Esophagus (tissue), 2 donors: ENCODE results near the gene HBD. TPM values are rescaled to one million over a fixed set of nuclear protein-coding genes. Genes with fewer than 3 reads are reported as not detected.

Experiments used
- H3K27ac ChIP-seq, 2 donors: one replicate each; pipeline ENCODE4 v1.5.1; 2013; ENCODE audit warnings: low read depth in 2 of 2, mild to moderate bottlenecking in 2 of 2, inconsistent platforms in 1 of 2, low read length in 1 of 2, moderate library complexity in 1 of 2
- H3K27me3 ChIP-seq, 2 donors: one replicate each; pipeline ENCODE4 v1.6.1; 2013; ENCODE audit warnings: low read length in 2 of 2, control low read depth in 1 of 2, mild to moderate bottlenecking in 1 of 2; ENCODE audit not compliant: insufficient read depth in 2 of 2, control insufficient read depth in 1 of 2
- H3K36me3 ChIP-seq, 2 donors: one replicate each; pipeline ENCODE4 v1.6.1; 2013; ENCODE audit warnings: low read length in 1 of 2; ENCODE audit not compliant: control insufficient read depth in 2 of 2, insufficient read depth in 2 of 2
- H3K4me1 ChIP-seq, 2 donors: one replicate each; pipeline ENCODE4 v1.6.1; 2013; ENCODE audit warnings: low read length in 1 of 2; ENCODE audit not compliant: control insufficient read depth in 2 of 2, insufficient read depth in 2 of 2
- H3K4me3 ChIP-seq, 2 donors: one replicate each; pipeline ENCODE4 v1.5.1; 2013; ENCODE audit warnings: low read length in 2 of 2, mild to moderate bottlenecking in 2 of 2, low read depth in 1 of 2, moderate library complexity in 1 of 2
- H3K9me3 ChIP-seq, 2 donors: one replicate each; pipeline ENCODE4 v1.6.1; 2013; ENCODE audit warnings: mild to moderate bottlenecking in 2 of 2, low read depth in 1 of 2, low read length in 1 of 2, moderate library complexity in 1 of 2; ENCODE audit not compliant: control insufficient read depth in 2 of 2, insufficient read depth in 1 of 2
- WGBS, 2 donors: extraction: QIAGEN DNeasy Blood & Tissue Kit; methylation state at CpG; one replicate each; pipeline ENCODE4 v1.1.7; 2013; 5-methylcytosine and 5-hydroxymethylcytosine counted together
- polyA plus RNA-seq, 2 donors: library from polyadenylated mRNA; stranded (reverse); fragments of 200-250 nt; gene quantifications; one replicate each; pipeline ENCODE4 v1.2.3, GENCODE V29; 2013
- donor health status: healthy with polysubstance abuse.
- donor health status: Bipolar disorder and iron deficiency.

Gene HBD
- polyA plus RNA-seq, 2 donors, result not detected

DNA sequence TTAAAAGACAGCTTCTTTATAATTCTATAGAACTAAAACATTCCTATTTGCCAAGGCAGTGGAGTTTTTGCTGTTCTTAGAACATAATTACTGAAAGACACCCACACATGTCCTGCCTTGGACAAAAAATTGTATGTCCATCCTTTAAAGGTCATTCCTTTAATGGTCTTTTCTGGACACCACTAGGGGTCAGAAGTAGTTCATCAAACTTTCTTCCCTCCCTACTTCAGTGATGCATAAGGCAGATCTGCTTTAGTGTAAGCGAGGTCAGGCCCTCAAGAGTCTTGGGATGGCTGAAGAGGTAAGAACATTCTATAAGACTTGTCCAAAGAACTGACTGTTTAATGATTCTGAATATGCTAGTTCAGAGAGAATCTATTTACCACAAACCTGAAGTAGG is 29.5 kb downstream of the HBD start:
- Histone ChIP-seq H3K4me1 (no peaks in the 10 kb centered on the region), H3K27me3 (no peaks in the 10 kb centered on the region), H3K4me3 (no peak overlapping the region), H3K36me3 (no peaks in the 10 kb centered on the region), H3K27ac (no peak overlapping the region), H3K9me3 (no peaks in the 10 kb centered on the region)
- WGBS, 2 donors, result 15 to 34% methylated on average over 1 of the region's 1 CpG

DNA sequence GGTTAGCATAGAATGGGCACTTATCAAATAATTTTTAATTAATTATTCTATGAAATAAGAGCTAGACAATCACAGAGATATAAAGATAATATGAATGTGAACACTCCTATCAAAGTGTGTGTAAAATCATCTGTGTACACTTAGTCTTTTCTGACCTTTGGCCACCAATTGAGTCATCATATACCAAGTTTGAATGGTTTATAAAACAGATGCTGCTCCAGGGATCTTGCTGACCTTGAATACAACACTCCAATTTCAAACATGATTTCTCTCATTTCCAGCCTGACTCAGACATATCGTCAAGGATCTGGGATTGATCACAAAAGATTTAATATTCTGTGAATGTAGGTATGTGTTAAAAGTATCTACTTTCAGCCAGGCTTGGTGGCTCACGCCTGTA is 30.9 kb downstream of the HBD start:
- 76 to 88% methylated on average over 2 of the region's 2 CpGs for WGBS, 2 donors
- H3K36me3 ChIP-seq, result no peaks in the 10 kb centered on the region
- H3K27me3 ChIP-seq, result no peaks in the 10 kb centered on the region
- no peaks in the 10 kb centered on the region for H3K9me3 ChIP-seq
- H3K4me1 ChIP-seq, result no peaks in the 10 kb centered on the region
- no peak overlapping the region for H3K4me3 ChIP-seq
- no peak overlapping the region for H3K27ac ChIP-seq

DNA sequence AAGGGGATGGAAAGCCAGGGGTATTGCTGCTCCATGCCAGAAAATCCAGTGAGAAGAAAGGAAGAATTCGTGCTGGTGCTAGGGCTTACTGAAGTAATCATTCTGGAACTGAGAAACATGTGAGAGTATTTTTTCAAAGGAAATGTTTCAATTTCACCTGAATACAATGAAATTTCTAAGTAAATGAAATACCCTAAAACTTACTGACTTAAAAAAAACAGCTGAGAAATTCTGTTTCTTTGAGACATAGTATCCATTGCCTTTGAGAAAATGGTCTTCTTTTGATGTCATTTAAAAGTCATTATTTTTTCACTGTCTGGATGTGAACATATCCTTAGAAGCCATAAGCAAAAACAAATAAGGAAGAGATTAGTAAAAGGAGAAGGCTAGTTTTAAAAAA is 33.7 kb downstream of the HBD start, which contains the start of gene OR51V1:
Gene OR51V1 (minus strand): TSS at position 101 of the 400 bp plus-strand sequence. CDS start 0 bp downstream, at position 101.
- Histone ChIP-seq H3K9me3 (no peaks in the 10 kb centered on the region), H3K27me3 (no peaks in the 10 kb centered on the region), H3K4me1 (no peaks in the 10 kb centered on the region), H3K4me3 (no peak within 1 kb of the TSS), H3K27ac (no peak within 1 kb of the TSS), H3K36me3 (no peaks in the 10 kb centered on the region)
- WGBS, 2 donors, result 50 to 58% methylated on average over 1 of the region's 1 CpG

DNA sequence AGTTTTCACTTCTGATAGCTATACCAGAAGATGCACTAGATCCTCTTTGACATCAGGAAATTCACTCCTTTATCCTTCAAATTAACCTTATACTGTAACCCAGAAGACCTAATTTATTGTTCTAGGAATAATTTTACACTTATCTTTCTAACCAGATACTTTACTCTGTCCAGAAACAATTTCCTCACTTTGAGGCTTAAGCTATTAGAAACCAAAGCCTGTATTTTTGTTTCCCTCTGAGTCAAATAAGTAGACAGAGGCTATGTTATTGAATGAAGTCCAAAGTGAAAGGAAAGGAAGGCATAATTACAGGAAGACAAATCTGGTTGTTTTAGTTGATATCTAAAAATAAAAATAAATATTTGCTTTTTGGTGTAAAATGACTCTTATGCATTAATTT is 36.0 kb downstream of the HBD start:
- no peaks in the 10 kb centered on the region for H3K36me3 ChIP-seq
- H3K4me1 ChIP-seq, result no peaks in the 10 kb centered on the region
- no peak overlapping the region for H3K4me3 ChIP-seq
- H3K9me3 ChIP-seq, result peaks cover 0 to 3% of the 10 kb centered on the region in 2 donors
- no peaks in the 10 kb centered on the region for H3K27me3 ChIP-seq
- H3K27ac ChIP-seq, result no peak overlapping the region

DNA sequence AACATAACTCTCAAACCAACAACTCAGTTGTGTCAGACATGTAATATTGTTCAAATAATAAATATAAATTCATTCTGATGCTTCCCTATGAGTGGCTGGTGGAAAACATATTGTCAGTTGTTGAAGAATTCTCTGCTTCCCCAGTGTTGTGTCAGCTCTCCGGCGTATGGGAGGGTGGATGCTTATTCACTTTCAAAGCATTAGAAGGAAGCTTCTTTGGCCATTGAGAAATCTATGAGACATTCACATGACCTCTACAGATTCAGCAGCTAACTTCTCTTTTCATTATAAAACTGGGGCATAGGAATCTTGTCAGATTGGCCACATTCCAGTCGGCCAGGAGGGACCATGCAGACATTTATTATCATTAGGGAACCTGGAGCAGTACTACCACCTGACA is 36.7 kb downstream of the HBD start:
- H3K9me3 ChIP-seq, result peaks cover 0 to 3% of the 10 kb centered on the region in 2 donors
- 72% methylated on average over 3 of the region's 3 CpGs for WGBS, 2 donors
- no peaks in the 10 kb centered on the region for H3K4me1 ChIP-seq
- no peaks in the 10 kb centered on the region for H3K36me3 ChIP-seq
- no peak overlapping the region for H3K4me3 ChIP-seq
- H3K27ac ChIP-seq, result no peak overlapping the region
- no peaks in the 10 kb centered on the region for H3K27me3 ChIP-seq

DNA sequence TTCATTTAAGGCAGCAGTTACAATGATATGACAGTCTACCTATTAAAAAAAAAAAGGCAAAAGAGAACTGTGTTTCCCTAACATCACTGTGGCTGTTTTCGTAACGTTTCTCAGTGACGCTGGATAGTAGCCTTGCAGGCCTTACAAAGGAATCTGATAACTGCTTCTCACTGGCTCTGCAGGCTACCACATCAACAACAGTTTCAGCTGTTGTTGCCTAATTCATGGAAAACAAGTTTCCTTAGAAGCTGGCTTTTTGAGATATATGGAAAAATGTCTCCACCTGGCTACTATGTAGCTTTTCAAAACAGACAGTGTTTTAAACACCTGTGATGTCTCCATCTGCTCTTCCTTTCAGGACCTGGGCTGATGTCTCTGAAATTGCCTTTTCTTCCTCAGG is 37.6 kb downstream of the HBD start:
- WGBS, 2 donors, result 65 to 68% methylated on average over 3 of the region's 3 CpGs
- H3K9me3 ChIP-seq, result peaks cover 0 to 3% of the 10 kb centered on the region in 2 donors
- no peaks in the 10 kb centered on the region for H3K36me3 ChIP-seq
- no peaks in the 10 kb centered on the region for H3K27me3 ChIP-seq
- H3K4me1 ChIP-seq, result no peaks in the 10 kb centered on the region
- no peak overlapping the region for H3K4me3 ChIP-seq
- no peak overlapping the region for H3K27ac ChIP-seq

DNA sequence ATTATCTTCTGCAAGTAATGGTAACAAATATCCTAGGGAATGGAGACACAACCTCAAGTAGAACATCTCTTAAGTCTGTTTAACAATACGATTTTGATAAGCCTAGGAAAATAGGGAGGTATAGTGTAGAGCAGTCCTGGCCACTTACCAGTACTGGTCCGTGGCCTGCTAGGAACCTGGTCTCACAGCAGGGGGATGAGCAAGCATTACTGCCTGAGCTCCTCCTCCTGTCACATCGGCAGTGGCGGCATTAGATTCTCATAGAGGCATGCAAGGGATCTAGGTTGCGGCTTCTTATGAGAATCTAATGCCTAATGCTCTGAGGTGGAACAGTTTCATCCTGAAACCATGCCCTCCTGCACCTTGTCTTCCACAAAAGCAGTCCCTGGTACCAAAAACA is 38.2 kb downstream of the HBD start:
- Histone ChIP-seq H3K4me1 (no peaks in the 10 kb centered on the region), H3K36me3 (no peaks in the 10 kb centered on the region), H3K9me3 (peaks cover 0 to 3% of the 10 kb centered on the region in 2 donors), H3K27me3 (no peaks in the 10 kb centered on the region), H3K27ac (no peak overlapping the region), H3K4me3 (no peak overlapping the region)
- WGBS, 2 donors, result 67 to 76% methylated on average over 5 of the region's 5 CpGs

DNA sequence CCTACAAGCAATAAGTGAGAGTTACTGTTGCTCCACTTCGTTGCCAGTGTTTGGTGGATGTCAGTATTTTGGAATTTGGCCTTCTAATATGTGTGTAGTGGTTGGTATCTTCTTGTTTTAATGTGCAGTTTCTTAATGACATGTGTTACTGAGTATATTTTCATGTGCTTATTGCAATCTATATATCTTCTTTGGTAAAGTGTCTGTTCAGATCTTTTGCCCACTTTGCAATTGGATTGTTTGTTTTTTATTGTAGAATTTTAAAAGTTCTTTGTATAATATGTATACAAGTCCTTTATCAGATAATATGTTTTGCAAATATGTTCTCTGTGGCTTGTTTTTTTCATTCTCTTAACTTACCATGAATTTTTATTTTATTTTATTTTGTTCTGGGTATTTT is 41.5 kb downstream of the HBD start:
- H3K4me3 ChIP-seq, result no peak overlapping the region
- H3K36me3 ChIP-seq, result no peaks in the 10 kb centered on the region
- H3K27me3 ChIP-seq, result no peaks in the 10 kb centered on the region
- peaks cover 0 to 3% of the 10 kb centered on the region in 2 donors for H3K9me3 ChIP-seq
- WGBS, 2 donors, result 0 to 26% methylated on average over 1 of the region's 1 CpG
- no peaks in the 10 kb centered on the region for H3K4me1 ChIP-seq
- H3K27ac ChIP-seq, result no peak overlapping the region

DNA sequence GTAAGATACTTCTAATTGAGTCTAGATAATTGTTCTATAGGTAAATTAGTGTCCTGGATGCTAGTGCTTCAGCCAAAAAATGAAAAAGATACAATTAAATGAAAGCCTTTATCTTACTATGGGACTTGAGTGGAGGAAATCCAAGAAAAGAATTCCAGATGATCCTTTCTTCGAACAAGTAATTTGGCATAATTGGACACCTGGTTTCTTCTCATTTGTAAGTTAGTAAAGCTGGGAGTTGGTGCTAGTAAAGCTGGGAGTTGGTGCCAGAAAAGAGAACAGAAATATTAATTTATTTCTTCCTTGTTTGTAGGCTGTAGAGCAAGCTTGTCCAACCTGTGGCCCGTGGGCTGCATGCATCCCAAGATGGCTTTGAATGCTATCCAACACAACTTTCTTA is 46.1 kb downstream of the HBD start:
- no peak overlapping the region for H3K27ac ChIP-seq
- WGBS, 2 donors, result 82 to 89% methylated on average over 2 of the region's 2 CpGs
- H3K9me3 ChIP-seq, result no peaks in the 10 kb centered on the region
- H3K4me1 ChIP-seq, result no peaks in the 10 kb centered on the region
- H3K27me3 ChIP-seq, result no peaks in the 10 kb centered on the region
- H3K36me3 ChIP-seq, result no peaks in the 10 kb centered on the region
- H3K4me3 ChIP-seq, result no peak overlapping the region
